Eye (tissue), 1 donor: Measurements from ENCODE around the gene GLOD4.
A peak's percentile ranks its signal among the peaks of the same experiment; 100 is the strongest.
"Not testable (repeated sequence)": the region's sequence is repeated elsewhere in the genome, so short reads cannot be mapped to it uniquely, and the experiment has no call there.

Experiments
- DNase-seq: peaks from one replicate; pipeline ENCODE4 v3.0.0-alpha.2; 2015

The GLOD4 gene

DNA sequence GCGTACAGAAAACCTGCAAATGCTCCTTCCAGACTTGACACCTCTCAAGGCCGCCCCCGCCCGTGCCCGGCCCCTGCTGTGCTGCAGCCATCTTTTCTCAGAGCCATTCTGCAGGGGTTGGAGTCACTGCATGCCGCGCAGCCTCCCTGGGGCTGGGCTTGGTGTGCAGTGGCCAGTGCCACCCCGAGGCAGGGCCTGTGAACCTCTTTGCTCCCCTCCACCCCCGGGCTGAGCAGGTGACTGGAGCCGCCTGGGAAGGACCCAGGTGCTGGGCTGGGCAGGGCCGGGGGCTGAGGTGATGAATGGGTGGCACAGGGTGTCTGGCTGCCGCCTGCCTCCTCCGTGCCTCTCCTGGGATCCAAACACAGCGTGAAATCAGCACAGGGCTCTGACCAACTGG is 20.4 kb upstream of the GLOD4 start:
- DNase-seq: no peak

DNA sequence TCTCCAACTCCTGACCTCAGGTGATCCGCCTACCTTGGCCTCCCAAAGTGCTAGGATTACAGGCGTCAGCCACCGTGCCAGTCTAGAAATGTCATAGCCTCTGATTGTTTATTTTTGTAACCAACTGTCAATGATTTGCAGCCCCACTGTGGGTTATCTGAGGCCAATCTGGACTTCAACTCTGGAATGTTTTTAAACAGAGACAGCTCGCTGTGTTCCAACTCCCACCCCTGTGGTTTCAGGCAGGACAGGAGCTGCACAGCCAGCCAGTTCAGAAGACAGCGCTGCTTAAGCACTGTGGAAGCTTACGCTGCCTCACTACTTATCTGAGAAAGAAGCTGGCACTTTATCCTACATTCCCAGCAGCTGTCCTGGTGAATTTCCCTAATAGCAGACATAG is 19.6 kb upstream of the GLOD4 start:
- DNase-seq: no peak

DNA sequence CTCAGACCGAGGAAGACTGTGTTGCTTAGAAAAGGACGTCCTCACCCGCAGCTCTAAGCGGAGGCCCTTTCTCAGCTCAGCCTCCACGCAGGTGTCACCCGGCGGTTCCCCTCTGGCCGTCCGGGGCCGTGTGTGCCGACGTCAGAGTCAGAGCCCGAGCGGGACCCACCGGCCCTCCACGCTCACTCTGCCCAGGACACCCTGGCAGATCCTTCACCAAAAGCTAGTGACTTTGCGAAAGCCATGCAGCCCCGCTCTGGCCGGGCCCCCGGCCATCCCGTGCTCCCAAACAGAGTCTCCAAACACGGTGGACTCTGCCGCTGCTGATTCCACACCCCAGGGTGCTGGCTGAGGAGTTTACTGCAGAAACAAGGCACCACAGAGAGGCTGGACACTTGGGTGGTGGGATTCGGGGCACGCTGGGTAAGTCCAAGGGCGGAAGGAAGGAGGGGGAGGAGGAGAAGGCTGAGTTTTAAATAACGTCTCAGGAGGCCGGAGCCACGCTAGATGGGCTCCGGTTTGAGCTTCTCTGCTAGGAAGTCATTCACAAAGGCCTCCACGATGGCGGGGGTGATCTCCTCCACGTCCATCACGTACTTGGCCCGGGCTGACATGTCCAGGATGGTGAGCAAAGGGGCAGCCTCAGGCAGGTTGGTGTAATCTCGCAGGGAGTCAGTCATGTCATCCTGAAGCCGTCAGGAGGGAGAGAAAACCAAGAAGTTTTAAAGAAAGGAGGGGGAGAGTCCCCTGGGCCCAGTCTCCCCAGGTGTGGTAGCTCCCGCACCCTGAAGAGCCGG is 18.6 kb upstream of the GLOD4 start:
- DNase-seq: no peak

DNA sequence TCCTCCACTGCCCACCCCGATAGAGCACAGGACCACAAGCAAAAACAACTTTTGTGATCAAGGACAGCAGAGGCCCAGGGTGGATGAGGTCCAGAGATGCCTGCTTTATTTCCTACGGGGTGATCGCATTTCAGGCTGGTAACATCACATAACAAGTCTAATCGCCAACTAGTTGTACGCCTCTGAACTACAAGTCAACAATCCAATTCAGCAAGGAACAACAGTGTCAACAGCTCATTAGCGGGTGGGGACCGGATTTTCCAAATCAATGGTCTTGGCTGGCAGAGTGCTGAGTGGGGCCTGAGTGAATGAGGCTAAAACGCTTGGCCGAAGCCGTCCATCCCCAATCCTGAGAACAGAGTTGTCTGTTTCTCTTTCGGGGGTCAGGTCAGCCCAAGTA is 17.2 kb upstream of the GLOD4 start:
- no peak for DNase-seq

DNA sequence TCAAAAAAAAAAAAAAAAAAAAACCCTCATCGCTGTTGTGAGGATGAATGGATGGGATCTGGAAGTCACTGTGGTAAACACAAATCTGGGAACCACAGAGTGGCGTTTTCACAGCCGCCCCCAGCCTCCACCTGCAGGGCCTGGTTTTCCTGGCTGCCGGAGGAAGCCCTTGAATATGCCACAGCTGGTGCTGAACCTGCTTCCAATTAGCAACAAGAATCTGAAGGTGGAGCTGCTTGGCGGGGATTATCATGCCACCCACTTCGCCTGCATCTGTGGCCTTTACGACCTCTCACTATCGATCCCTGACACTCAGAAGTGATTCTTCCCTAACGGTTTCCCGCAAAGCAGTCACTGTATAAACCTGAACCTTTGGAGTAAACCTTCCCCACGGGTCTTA is 16.2 kb upstream of the GLOD4 start:
- peak; percentile 54 for DNase-seq

DNA sequence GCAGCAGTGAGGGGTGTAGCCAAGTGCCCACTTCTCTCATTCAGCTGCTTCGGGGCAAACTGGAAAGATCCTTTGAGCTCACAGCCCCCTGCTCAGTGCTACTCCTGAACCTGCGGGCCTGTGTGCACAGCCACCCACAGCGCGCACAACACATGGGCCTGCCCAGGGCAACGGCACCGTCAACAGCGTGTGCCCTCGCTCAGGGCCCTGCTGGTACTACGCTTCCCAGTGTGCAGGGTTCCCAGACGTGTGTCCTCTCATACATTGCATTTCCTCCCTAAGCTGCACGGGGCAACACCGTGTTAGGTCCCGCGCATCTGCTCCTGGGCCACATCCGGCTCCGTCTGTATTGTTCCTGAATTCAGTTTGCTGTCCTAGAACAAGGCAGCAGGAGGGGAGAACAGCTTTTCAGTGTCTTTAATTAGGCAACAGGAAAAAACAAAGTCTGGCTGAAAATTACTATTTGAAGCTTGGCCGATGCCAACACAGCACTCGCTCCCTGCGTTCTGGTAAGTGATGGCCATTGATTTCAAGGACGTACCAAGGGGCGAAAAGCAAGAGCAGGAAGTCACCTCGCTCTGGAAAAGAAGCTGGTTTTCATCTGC is 15.3 kb upstream of the GLOD4 start:
- DNase-seq: no peak

DNA sequence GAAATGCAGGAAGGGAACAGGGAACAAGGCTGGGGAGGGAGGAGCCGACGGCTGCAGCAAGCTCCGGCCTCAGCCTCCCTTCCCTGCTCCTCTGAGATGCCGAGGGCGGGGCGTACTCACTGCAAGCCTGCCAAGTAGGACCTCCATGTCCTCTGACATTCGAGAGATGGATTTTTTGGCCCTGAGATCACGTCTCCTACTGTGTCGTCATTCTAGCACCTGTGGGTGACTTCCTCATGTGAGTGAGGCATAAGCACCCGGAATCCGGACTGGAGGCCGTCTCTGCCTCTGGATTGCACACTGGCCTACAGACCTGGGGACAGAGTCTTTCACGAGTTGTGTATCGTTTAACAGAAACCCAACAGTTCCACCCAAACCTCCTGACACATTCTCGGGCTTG is 14.5 kb upstream of the GLOD4 start:
- DNase-seq: no peak

DNA sequence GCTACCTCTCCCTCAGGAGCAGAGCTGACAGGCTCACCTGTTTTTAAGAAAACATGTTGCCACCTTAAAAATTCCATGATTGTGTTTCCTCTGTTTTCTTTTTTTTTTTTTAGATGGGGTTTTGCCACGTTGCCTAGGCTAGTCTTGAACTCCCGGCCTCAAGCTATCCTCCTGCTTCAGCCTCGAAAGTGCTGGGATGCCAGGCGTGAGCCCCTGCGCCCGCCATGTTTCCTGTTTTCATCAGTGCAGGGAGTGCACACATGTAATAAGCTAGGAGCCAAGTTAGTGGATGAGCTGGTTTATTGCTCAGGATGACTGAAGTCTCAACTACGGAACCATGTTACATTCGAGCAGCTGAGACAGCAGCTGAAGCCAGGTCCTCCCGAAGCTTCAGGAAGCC is 13.6 kb upstream of the GLOD4 start:
- DNase-seq: no peak

DNA sequence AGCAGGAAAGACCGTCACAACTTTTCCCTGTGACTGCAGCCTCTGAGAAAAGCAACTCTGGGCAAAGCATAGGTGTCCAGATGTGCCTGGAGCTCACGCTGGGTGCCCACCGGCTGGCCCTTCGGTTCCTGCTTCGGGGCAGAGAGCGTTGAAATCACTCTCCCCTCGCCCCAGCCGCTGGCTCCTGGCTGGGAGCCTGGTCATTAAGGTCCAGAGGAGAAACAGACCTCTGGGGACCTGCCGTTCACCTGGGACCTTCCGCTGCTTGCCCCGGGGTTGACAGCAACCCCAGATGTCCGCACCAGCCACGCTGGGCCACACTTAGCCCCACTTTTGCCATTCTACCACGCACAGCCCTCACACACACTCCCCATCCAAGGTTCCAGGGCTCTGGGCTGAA is 13.2 kb upstream of the GLOD4 start:
- no peak for DNase-seq

DNA sequence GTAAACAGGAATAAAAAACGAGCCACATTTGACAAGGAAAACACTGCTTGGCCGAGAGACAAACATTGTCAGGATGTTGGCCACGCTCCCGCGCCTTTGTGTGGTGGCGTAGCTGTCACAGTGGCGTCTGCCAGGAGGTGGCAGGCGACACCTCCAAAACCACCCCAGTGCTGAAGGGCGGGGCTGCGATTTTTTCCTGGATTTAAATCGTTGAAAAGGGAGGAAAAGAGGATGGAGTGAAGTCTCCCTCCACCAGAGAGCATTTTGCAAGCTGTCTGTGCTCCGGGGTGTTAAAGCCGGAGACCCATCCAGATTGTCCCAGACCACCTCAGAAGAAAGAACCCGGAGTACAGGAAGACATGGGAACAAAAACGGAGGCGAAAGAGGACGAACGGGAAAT is 12.8 kb upstream of the GLOD4 start:
- DNase-seq: peak; percentile 93

DNA sequence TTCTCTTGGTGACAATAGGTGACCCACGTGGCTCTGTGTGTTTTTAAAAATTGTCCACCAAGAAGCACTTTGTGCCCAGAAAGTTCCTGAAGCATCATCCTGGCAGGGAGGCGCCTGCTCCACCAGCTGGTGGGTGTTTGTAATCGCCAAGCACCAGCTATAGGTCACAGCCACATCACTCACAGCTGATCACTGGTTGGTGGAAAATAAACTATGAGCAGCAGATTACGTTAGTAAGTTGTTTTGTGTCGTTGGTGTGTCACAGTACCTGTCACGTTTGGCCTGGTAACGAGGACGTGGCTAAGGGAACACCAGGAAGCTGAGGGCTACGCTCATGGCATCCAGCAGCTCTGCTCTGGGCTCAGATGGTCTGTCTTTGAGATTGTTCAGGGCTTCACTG is 10.2 kb upstream of the GLOD4 start:
- DNase-seq: no peak

DNA sequence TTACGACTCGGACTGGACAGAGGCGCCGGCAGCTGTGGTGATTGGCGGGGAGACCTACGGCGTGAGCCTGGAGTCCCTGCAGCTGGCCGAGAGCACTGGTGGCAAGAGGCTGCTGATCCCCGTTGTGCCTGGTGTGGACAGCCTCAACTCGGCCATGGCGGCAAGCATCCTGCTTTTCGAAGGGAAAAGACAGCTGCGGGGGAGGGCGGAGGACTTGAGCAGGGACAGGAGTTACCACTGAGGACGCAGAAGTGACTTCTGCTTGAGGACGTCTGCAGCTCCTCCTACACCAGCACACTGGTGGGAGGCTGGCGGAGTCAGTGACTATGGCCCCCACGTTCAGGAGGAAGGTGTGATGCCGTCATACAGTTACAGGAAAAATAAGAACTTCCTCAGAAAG is 9.7 kb upstream of the GLOD4 start:
- DNase-seq: no peak

DNA sequence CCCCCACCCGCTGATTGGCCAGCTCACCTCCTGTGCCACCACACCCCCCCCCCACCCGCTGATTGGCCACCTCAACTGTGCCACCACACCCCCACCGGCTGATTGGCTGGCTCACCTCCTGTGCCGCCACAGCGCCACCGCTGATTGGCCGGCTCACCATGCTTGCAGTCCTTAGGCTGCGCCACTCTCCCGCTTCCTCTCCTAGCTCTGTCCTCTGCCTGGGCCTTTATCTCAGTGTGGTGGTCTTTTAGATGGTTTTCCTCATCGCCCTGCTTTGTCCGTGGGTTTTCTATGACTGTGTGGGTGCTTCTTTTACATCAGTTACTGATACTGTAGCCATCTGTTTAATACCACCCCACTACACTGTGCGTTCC is 8.8 kb upstream of the GLOD4 start:
- DNase-seq: not testable (repeated sequence)

DNA sequence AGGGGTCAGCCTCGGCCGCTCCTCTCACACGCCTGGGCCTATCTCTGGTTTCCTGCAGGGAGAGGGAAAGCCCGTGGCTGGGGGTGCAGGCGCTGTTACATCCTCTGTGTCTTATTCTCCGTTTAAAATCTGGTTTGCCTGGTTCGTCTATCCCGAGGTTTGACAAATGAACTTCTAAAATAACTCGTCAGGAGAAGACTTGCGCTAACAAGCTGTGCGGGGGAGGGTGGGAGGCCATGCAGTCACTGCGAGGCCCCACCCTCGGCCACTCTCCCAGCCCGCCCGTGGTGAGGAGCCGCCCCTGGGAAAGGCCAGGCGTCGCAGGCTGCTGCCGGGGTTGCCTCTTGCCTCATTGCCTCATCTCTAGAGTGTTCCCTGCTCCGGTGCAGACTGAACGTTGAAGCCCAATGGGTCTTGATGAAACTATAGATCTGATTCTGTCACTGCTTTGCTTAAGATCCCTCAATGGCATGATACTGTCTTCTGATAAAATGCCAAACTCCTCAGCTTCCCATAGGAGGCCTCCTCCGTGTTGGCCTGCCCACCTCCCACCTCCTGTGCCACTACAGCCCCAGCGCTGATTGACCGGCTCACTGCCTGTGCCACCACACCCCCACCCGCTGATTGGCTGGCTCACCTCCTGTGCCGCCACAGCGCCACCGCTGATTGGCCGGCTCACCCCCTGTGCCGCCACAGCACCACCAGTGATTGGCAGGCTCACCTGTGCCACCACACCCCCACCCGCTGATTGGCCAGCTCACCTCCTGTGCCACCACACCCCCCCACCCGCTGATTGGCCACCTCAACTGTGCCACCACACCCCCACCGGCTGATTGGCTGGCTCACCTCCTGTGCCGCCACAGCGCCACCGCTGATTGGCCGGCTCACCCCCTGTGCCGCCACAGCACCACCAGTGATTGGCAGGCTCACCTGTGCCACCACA is 8.1 kb upstream of the GLOD4 start:
- peak; percentile 62 for DNase-seq

DNA sequence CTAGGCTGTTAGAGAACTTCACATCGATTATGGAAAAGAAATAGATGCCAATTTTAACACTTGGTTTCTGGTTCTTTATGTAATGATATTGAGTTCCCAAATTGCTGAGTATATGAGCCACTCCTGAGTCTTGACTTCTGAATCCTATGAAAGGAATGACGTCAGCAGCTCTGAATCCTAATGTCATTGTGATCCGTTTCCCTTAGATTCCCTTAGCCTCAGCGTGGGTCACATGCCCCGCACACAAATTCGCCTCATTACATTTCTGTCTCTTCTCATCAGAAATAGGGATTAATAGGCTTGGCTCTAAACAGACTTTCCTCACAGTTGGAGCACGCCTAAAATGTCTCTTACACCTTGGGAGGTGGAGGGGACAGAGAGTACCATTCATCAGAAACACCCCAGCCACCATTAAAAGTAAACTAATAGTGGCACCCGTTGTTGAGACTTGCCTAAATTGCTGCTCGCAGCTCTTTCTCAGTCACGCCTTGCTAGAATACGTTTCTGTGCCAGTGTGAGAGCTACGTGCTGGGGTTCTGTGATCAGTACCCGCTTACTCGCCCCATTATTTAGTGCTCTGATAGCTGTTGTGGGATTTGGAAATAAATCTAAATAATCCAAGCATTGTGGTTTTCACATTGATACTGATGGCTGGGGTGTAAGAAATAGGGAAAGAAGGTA is 7.2 kb upstream of the GLOD4 start:
- DNase-seq: no peak

DNA sequence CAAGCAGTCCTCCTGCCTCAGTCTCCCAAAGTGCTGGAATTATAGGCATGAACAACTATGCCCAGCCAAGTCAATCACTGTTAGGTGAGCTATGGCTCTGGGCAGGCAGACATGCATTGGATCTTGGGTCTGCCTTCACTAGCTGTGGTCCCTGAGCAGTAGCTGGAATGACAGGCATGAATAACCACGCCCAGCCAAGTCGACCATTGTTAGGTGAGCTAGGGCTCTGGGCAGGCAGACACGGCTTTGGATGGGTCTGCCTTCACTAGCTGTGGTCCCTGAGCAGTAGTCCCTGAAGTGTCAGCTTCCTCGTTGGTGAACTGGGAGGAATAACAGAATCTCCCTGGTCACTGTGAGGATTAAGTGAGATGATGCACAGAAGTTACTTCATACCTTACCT is 6.5 kb upstream of the GLOD4 start:
- no peak for DNase-seq

DNA sequence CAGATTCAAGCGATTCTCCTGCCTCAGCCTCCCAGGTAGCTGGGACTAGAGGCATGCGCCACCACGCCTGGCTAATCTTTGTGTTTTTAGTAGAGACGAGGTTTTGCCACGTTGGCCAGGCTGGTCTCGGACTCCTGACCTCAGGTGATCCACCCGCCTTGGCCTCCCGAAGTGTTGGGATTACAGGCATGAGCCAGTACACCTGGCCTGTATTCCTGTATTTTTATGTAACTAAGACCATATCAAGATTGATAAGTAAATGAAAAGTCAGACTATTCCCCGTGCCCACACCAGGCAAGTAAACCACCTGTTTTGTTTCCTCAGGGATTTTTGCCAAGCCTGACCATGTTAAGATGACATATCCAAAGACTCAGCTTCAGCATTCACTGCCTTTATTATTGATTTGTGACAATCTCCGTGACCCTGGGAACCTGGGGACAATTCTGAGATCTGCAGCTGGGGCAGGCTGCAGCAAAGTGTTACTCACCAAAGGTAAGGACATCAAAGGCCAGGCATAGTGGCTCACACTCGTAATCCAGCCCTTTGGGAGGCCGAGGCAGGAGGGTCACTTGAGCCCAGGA is 5.7 kb upstream of the GLOD4 start:
- no peak for DNase-seq

DNA sequence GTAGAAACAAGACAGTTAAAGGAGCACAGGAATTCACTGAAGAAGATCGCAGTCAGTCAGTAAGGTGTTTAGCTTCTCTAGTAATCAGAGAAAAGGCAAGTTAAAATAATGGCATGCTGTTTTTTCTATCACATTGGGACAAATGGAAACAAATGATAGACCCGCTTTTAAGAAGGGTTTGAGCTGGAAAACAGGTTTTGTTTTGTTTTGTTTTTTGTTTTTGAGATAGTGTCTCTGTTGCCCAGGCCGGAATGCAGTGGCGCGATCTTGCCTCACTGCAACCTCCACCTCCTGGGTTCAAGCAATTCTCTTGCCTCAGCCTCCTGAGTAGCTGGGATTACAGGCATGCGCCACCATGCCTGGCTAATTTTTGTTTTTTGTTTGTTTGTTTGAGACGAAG is 3.8 kb upstream of the GLOD4 start:
- DNase-seq: not testable (repeated sequence)

DNA sequence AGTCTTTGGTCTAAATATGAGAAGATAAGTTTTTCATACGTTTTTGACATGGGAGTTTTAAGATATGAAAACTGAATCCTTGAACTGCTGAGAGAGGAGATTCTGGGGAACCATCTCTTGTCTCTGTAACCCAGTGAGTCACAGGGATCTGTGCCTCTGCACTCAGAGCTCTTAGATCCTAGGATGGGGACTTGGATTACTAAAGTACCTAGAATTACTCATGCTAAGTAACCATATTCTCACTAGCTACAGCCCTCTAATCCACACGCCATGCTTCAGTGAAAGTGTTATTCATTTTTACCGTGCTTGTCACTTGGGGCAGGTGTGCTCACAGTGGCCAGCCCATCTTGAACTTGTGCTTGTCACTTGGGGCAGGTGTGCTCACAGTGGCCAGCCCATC is 2.1 kb upstream of the GLOD4 start:
- no peak for DNase-seq

DNA sequence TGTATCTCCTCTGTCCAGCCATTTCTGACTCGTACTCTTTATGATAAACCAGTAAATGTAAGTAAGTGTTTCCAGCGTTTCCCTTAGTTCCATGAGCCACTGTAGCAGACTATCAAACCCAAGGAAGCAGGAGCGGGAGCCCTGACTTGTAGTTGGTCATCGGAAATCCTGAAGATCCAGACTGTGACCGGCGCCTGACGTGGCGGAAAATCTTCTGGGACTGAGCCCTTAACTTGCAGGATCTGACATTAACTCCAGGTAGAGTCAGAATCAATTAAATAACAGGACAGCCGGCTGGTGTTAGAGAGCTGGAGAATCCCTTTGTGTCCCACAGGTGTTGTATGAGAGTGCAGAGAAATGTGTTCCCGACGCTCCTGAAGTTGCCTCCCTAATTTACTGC is 4.0 kb downstream of the GLOD4 start:
- DNase-seq: no peak

DNA sequence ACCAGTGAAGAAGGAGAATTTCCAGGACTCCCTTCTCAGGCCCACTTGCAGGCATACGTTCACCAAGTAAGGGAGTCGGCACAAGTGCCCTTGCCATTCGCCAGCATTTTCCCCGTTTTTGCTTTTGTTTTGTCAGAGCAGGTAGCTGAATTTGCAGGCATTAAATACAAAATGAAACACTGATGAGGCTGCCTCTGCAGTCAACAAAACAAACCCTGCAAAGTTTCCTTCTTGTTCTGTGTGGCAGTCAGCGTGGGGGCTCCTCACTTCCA is 7.8 kb downstream of the GLOD4 start:
- no peak for DNase-seq

DNA sequence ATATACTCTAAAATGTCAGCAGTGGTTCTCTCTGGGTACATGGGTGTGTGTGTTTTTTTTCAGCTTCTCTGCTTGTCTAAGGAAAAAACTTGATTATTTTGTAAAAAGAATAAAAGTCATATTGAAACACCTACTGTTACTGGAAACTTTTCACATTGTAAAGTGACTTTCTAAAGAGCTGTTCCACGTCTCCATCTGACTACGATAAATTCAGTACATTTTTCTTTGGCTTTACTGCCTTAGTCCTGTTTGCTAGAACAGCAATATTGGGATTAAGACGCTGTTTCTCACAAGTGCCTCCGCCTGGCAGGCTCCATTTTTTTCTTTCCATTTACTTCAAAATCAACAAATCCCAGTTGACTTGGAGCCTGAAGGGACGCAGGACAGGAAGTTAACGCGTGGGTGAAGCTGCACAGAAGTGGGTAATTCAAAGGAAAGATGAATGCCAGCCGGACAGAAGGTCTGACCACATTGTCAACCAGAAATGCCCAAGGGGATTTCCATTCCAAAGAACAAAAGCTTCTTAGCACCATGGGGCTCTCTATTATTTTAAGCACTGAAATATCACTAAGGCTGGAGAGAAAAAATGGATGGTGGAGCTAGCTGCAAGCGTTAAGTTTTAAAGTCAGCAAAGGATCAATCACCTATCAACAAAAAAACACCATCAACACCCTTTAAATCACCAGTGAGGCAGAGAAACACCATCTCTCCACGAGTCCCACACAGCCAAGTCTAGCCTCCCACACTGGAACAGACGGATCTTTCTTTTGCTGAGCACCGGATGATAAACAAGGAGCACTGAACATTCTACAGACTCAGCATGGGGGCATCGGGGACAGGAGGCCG is 8.4 kb downstream of the GLOD4 start:
- no peak for DNase-seq
